GM19455 (cell line): ENCODE measurements around the gene MMP24OS.

ENCODE experiments used
- ATAC-seq: cut with Tn5 transposase; IDR thresholded peaks from one replicate; pipeline ENCODE4 v1.9.1; 2021; ENCODE audit not compliant: unreplicated experiment

MMP24OS gene

GRCh38 chr20:35291654-35292503 lies 14.0 kb upstream of the MMP24OS start, which contains the start of gene FAM83C:
TSS of gene FAM83C (minus strand) at chr20:35292425. CDS start at chr20:35292304, 121 bp downstream.
- no peak for ATAC-seq

GRCh38 chr20:35290887-35291417 lies 13.0 kb upstream of the MMP24OS start:
- no peak for ATAC-seq

- ATAC-seq: no peak
These were observed 12.4 kb upstream of the MMP24OS start for GRCh38 chr20:35290186-35290886.

GRCh38 chr20:35288325-35289060 lies 10.6 kb upstream of the MMP24OS start:
- no peak for ATAC-seq

GRCh38 chr20:35287509-35288324 lies 9.8 kb upstream of the MMP24OS start:
- no peak for ATAC-seq

- no peak for ATAC-seq
These were observed 9.1 kb upstream of the MMP24OS start for GRCh38 chr20:35286899-35287508.

- ATAC-seq: no peak
These were observed 8.4 kb upstream of the MMP24OS start for GRCh38 chr20:35286077-35286898.

- no peak for ATAC-seq
These were observed 7.8 kb upstream of the MMP24OS start for GRCh38 chr20:35285806-35286076.

GRCh38 chr20:35284992-35285805 lies 7.3 kb upstream of the MMP24OS start:
- ATAC-seq: no peak

- ATAC-seq: peak; percentile 70
These were observed 6.5 kb upstream of the MMP24OS start, which contains the start of gene EIF6 for GRCh38 chr20:35284267-35284991. TSS of gene EIF6 (minus strand) at chr20:35284772. CDS start at chr20:35284487, 285 bp downstream.

GRCh38 chr20:35283441-35284266 lies 5.7 kb upstream of the MMP24OS start:
- ATAC-seq: no peak

- ATAC-seq: no peak
These were observed 3.7 kb upstream of the MMP24OS start for GRCh38 chr20:35281506-35282101.

GRCh38 chr20:35280523-35280922 lies 2.6 kb upstream of the MMP24OS start:
- ATAC-seq: no peak

GRCh38 chr20:35279533-35280174 lies 1.7 kb upstream of the MMP24OS start:
- no peak for ATAC-seq

- ATAC-seq: no peak
These were observed 1.1 kb upstream of the MMP24OS start for GRCh38 chr20:35279040-35279439.

GRCh38 chr20:35277127-35277526 lies 795 bp downstream of the MMP24OS start:
- ATAC-seq: no peak
